ENCODE data around the gene LRRC55. TPM values are rescaled to one million over a fixed set of nuclear protein-coding genes. Genes with fewer than 3 reads are reported as not detected.

Gene LRRC55
- total RNA-seq, 1 experiment from 2014 or later, result 0.79 TPM

DNA sequence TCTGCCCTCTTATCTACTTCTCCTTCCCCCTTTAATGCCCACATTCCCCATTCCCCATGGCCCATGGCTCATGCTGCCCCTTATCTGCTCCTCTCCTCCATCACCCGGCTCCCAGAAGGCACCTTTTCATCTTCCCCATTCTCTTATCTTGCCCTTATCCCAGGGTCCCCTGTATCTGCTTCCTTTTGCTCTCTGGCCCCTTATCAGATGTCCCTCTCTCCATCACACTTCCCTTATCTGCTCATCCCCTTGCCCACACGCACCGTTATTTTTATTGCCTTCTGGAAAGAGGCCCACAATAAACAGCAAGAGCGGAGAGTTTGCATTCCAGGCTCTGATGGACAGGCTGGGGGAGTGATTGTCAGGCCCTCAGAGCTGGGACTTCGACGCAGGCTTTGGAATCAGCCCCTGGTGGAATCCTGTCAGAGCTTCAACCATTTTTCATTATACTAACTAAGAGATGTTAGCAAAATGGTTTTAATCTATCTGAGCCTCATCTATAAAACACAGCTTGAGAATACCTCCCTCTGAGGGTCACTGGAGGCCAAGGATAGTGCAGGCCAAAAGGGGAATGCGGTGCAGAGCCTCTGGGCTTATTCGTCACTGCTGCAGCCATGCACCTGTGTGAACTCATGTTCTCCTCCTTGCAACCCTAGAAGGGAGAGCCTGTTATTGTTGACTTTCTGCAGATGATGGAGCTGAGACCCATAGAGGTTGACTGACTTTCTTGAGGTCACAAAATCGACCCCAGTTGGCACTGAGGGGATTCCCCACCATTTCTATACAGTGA, 37.0 kb upstream of the LRRC55 start:
- Mint-ChIP-seq H3K4me3 (no peak overlapping the region), H3K36me3 (no peaks in the 10 kb centered on the region), H3K9me3 (no peaks in the 10 kb centered on the region), H3K4me1 (0 out of 2 replicates have a peak, but pooled peaks cover 4% of the 10 kb centered on the region), H3K27me3 (ENCODE audit: low read depth) (no peaks in the 10 kb centered on the region; the same call in 1 of the 2 replicates), H3K27ac (no peak overlapping the region)
- ChIA-PET POLR2A (no interaction called here), CTCF (interaction anchor here (1.5 to 2.4 kb wide), 3 partner anchors 39 to 104 kb away, joined by 3 to 28 read pairs (median 3); no protein-coding TSS in a partner anchor)
- TF ChIP-seq, protein P1, sequence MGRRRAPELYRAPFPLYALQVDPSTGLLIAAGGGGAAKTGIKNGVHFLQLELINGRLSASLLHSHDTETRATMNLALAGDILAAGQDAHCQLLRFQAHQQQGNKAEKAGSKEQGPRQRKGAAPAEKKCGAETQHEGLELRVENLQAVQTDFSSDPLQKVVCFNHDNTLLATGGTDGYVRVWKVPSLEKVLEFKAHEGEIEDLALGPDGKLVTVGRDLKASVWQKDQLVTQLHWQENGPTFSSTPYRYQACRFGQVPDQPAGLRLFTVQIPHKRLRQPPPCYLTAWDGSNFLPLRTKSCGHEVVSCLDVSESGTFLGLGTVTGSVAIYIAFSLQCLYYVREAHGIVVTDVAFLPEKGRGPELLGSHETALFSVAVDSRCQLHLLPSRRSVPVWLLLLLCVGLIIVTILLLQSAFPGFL (CRISPR knock-in tag; IDR thresholded peaks at IDR 0.05; ENCODE audit: borderline replicate concordance), result no peak
- ATAC-seq, result no peak
- no peak for DNase-seq (ENCODE audit: low spot score)

DNA sequence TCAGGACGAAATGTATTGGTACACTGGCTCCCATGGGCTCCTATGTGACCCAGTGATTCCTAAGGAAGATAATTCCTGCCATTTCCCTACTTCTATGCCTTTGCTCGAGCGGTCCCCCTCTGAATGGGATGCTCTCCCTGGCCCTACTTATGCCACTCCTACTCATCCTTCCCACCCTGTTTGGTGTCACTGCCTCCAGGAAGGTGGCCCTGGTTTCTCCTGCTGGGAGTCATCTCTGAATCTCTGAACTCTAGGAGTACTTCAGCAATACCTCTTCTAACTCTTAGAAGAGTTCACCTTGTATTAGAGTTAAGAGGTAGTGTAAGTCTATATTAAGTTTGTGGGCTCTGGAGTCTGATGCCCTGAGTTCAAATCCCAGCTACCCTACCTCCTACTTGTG, 35.5 kb upstream of the LRRC55 start:
- no peak for DNase-seq (ENCODE audit: low spot score)
- Mint-ChIP-seq H3K27ac (no peak overlapping the region), H3K27me3 (ENCODE audit: low read depth) (no peaks in the 10 kb centered on the region; the same call in 1 of the 2 replicates), H3K4me3 (no peak overlapping the region), H3K9me3 (no peaks in the 10 kb centered on the region), H3K36me3 (no peaks in the 10 kb centered on the region), H3K4me1 (0 out of 2 replicates have a peak, but pooled peaks cover 4% of the 10 kb centered on the region)
- ATAC-seq, result no peak
- TF ChIP-seq, protein P2, sequence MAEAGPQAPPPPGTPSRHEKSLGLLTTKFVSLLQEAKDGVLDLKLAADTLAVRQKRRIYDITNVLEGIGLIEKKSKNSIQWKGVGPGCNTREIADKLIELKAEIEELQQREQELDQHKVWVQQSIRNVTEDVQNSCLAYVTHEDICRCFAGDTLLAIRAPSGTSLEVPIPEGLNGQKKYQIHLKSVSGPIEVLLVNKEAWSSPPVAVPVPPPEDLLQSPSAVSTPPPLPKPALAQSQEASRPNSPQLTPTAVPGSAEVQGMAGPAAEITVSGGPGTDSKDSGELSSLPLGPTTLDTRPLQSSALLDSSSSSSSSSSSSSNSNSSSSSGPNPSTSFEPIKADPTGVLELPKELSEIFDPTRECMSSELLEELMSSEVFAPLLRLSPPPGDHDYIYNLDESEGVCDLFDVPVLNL (CRISPR knock-in tag; IDR thresholded peaks at IDR 0.05; ENCODE audit: borderline replicate concordance, low read depth), result no peak
- TF ChIP-seq RORB (CRISPR knock-in tag; IDR thresholded peaks at IDR 0.05) (no peak), GTF2I (CRISPR knock-in tag; conservative IDR thresholded peaks at IDR 0.05) (no peak), ZNF671 (CRISPR knock-in tag; IDR thresholded peaks at IDR 0.05) (no peak), PRRX2 (CRISPR knock-in tag; IDR thresholded peaks at IDR 0.05) (no peak), ZNF219 (CRISPR knock-in tag; IDR thresholded peaks at IDR 0.05; ENCODE audit: borderline replicate concordance) (no peak), TCF7 (CRISPR knock-in tag; IDR thresholded peaks at IDR 0.05; ENCODE audit: low read depth) (no peak), ZNF232 (CRISPR knock-in tag; IDR thresholded peaks at IDR 0.05) (no peak), ZNF423 (CRISPR knock-in tag; IDR thresholded peaks at IDR 0.05) (no peak), KAT7 (CRISPR knock-in tag; IDR thresholded peaks at IDR 0.05; ENCODE audit: borderline replicate concordance) (no peak), IRF2 (CRISPR knock-in tag; IDR thresholded peaks at IDR 0.05; ENCODE audit: borderline replicate concordance, low read depth) (no peak), FOXJ3 (CRISPR knock-in tag; IDR thresholded peaks at IDR 0.05; ENCODE audit: borderline replicate concordance) (no peak), ZNF263 (CRISPR knock-in tag; IDR thresholded peaks at IDR 0.05; ENCODE audit: low read depth) (no peak), FOXK1 (CRISPR knock-in tag; IDR thresholded peaks at IDR 0.05) (no peak)
- TF ChIP-seq, protein P3, sequence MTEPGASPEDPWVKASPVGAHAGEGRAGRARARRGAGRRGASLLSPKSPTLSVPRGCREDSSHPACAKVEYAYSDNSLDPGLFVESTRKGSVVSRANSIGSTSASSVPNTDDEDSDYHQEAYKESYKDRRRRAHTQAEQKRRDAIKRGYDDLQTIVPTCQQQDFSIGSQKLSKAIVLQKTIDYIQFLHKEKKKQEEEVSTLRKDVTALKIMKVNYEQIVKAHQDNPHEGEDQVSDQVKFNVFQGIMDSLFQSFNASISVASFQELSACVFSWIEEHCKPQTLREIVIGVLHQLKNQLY (CRISPR knock-in tag; IDR thresholded peaks at IDR 0.05), result no peak
- TF ChIP-seq, protein P4, sequence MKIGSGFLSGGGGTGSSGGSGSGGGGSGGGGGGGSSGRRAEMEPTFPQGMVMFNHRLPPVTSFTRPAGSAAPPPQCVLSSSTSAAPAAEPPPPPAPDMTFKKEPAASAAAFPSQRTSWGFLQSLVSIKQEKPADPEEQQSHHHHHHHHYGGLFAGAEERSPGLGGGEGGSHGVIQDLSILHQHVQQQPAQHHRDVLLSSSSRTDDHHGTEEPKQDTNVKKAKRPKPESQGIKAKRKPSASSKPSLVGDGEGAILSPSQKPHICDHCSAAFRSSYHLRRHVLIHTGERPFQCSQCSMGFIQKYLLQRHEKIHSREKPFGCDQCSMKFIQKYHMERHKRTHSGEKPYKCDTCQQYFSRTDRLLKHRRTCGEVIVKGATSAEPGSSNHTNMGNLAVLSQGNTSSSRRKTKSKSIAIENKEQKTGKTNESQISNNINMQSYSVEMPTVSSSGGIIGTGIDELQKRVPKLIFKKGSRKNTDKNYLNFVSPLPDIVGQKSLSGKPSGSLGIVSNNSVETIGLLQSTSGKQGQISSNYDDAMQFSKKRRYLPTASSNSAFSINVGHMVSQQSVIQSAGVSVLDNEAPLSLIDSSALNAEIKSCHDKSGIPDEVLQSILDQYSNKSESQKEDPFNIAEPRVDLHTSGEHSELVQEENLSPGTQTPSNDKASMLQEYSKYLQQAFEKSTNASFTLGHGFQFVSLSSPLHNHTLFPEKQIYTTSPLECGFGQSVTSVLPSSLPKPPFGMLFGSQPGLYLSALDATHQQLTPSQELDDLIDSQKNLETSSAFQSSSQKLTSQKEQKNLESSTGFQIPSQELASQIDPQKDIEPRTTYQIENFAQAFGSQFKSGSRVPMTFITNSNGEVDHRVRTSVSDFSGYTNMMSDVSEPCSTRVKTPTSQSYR (CRISPR knock-in tag; IDR thresholded peaks at IDR 0.05), result no peak
- TF ChIP-seq, protein P5, sequence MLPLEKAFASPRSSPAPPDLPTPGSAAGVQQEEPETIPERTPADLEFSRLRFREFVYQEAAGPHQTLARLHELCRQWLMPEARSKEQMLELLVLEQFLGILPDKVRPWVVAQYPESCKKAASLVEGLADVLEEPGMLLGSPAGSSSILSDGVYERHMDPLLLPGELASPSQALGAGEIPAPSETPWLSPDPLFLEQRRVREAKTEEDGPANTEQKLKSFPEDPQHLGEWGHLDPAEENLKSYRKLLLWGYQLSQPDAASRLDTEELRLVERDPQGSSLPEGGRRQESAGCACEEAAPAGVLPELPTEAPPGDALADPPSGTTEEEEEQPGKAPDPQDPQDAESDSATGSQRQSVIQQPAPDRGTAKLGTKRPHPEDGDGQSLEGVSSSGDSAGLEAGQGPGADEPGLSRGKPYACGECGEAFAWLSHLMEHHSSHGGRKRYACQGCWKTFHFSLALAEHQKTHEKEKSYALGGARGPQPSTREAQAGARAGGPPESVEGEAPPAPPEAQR (CRISPR knock-in tag; IDR thresholded peaks at IDR 0.05), result no peak
- TF ChIP-seq, protein P6, sequence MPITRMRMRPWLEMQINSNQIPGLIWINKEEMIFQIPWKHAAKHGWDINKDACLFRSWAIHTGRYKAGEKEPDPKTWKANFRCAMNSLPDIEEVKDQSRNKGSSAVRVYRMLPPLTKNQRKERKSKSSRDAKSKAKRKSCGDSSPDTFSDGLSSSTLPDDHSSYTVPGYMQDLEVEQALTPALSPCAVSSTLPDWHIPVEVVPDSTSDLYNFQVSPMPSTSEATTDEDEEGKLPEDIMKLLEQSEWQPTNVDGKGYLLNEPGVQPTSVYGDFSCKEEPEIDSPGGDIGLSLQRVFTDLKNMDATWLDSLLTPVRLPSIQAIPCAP (CRISPR knock-in tag; IDR thresholded peaks at IDR 0.05), result no peak
- ChIA-PET CTCF (no interaction called here), POLR2A (no interaction called here)

All from WTC11 (cell line).